Small intestine (tissue), 7 donors: Measurements from ENCODE around the gene ZBTB17. TPM values are rescaled to one million over a fixed set of nuclear protein-coding genes. Genes with fewer than 3 reads are reported as not detected.

Source experiments
- DNase-seq, 2 donors: peaks; one replicate each; pipeline versions ENCODE4 v3.0.0 to v3.0.0-alpha.2; 2013
- FAIRE-seq: peaks from 2 replicates; lab custom pipeline; 2012; peaks lifted over from hg19 to GRCh38; lab: Jason Lieb, UNC
- H3K27ac ChIP-seq, 3 donors: one replicate each; pipeline ENCODE4 v1.5.1; 2013; ENCODE audit warnings: low read length in 2 of 3, mild to moderate bottlenecking in 2 of 3, control low read depth in 1 of 3, inconsistent platforms in 1 of 3, low read depth in 1 of 3, moderate library complexity in 1 of 3
- H3K27me3 ChIP-seq, 3 donors: one replicate each; pipeline ENCODE4 v1.6.1; 2013; ENCODE audit warnings: low read length in 3 of 3, inconsistent platforms in 1 of 3; ENCODE audit not compliant: control insufficient read depth in 3 of 3, insufficient read depth in 3 of 3
- H3K36me3 ChIP-seq, 3 donors: one replicate each; pipeline ENCODE4 v1.6.1; 2013; ENCODE audit warnings: low read length in 3 of 3, inconsistent platforms in 1 of 3, low read depth in 1 of 3, mild to moderate bottlenecking in 1 of 3, moderate library complexity in 1 of 3; ENCODE audit not compliant: control insufficient read depth in 3 of 3, insufficient read depth in 2 of 3
- H3K4me1 ChIP-seq, 3 donors: one replicate each; pipeline ENCODE4 v1.6.1; 2013; ENCODE audit warnings: low read length in 2 of 3, inconsistent platforms in 1 of 3, low read depth in 1 of 3, mild to moderate bottlenecking in 1 of 3, moderate library complexity in 1 of 3; ENCODE audit not compliant: control insufficient read depth in 3 of 3, insufficient read depth in 2 of 3
- H3K4me3 ChIP-seq, 3 donors: one replicate each; pipeline ENCODE4 v1.5.1; 2013; ENCODE audit warnings: low read length in 3 of 3, control low read depth in 1 of 3, inconsistent platforms in 1 of 3, low read depth in 1 of 3, mild to moderate bottlenecking in 1 of 3, moderate library complexity in 1 of 3
- H3K9me3 ChIP-seq, 2 donors: one replicate each; pipeline ENCODE4 v1.6.1; 2013; ENCODE audit warnings: low read depth in 1 of 2, low read length in 1 of 2; ENCODE audit not compliant: control insufficient read depth in 2 of 2, insufficient read depth in 1 of 2
- WGBS, 3 donors: extraction: QIAGEN DNeasy Blood & Tissue Kit; methylation state at CpG; one replicate each; pipeline ENCODE4 v1.1.7; 2013; 5-methylcytosine and 5-hydroxymethylcytosine counted together
- polyA plus RNA-seq, 4 donors: library from polyadenylated mRNA; stranded (reverse) in 3 of 4; unstranded in 1 of 4; fragments of 200-250 nt in 3 of 4; fragments of 120-200 nt in 1 of 4; gene quantifications; one replicate each; pipeline versions ENCODE4 v1.2.1 to v1.2.3, GENCODE V29; 2013
- donor health status: healthy with polysubstance abuse.
- donor health status: control.
- donor health status: control.
- donor health status: Bipolar disorder and iron deficiency.
- donor health status: healthy.

The ZBTB17 gene
- polyA plus RNA-seq, 4 donors: 18.7 to 89.2 (median 49.9) TPM

GRCh38 chr1:15946571-15947381, 29.1 kb downstream of the ZBTB17 start:
- FAIRE-seq (no peak), DNase-seq (no peak)
- no peaks in the 10 kb centered on the region for H3K27me3 ChIP-seq
- 88 to 91% (median 89%) methylated on average over 16 to 18 of the region's 18 CpGs for WGBS, 3 donors
- peaks cover 3 to 29% (median 9%) of the 10 kb centered on the region in 3 donors for H3K4me1 ChIP-seq
- no peak overlapping the region for H3K4me3 ChIP-seq
- H3K36me3 ChIP-seq: peaks cover 8 to 79% (median 18%) of the 10 kb centered on the region in 3 donors
- H3K27ac ChIP-seq: no peak overlapping the region
- H3K9me3 ChIP-seq: no peaks in the 10 kb centered on the region

- peaks cover 0 to 21% (median 6%) of the 10 kb centered on the region in 3 donors for H3K4me1 ChIP-seq
- H3K9me3 ChIP-seq: no peaks in the 10 kb centered on the region
- no peak overlapping the region for H3K4me3 ChIP-seq
- H3K27ac ChIP-seq: no peak overlapping the region
- WGBS, 3 donors: 92 to 95% (median 94%) methylated on average over 17 of the region's 17 CpGs
- H3K27me3 ChIP-seq: no peaks in the 10 kb centered on the region
- H3K36me3 ChIP-seq: peaks cover 8 to 87% (median 18%) of the 10 kb centered on the region in 3 donors
- DNase-seq (no peak), FAIRE-seq (no peak)
Observed at GRCh38 chr1:15945832-15946448, 30.0 kb downstream of the ZBTB17 start.

- Histone ChIP-seq H3K27ac (no peak overlapping the region), H3K36me3 (peaks cover 8 to 87% (median 18%) of the 10 kb centered on the region in 3 donors), H3K27me3 (no peaks in the 10 kb centered on the region), H3K9me3 (no peaks in the 10 kb centered on the region), H3K4me3 (no peak overlapping the region), H3K4me1 (peaks cover 0 to 13% (median 0%) of the 10 kb centered on the region in 3 donors)
- 91 to 93% (median 92%) methylated on average over 37 to 39 of the region's 39 CpGs for WGBS, 3 donors
- DNase-seq: no peak
- no peak for FAIRE-seq
Observed at GRCh38 chr1:15945011-15945831, 30.7 kb downstream of the ZBTB17 start.

- Histone ChIP-seq H3K4me1 (peaks cover 0 to 10% (median 0%) of the 10 kb centered on the region in 3 donors), H3K27me3 (no peaks in the 10 kb centered on the region), H3K4me3 (no peak overlapping the region), H3K36me3 (peaks cover 8 to 90% (median 18%) of the 10 kb centered on the region in 3 donors), H3K9me3 (no peaks in the 10 kb centered on the region), H3K27ac (no peak overlapping the region)
- 94 to 96% (median 95%) methylated on average over 47 to 55 of the region's 55 CpGs for WGBS, 3 donors
- DNase-seq: no peak
- FAIRE-seq: no peak
Observed at GRCh38 chr1:15944308-15945010, 31.4 kb downstream of the ZBTB17 start.

GRCh38 chr1:15943992-15944307, 32.0 kb downstream of the ZBTB17 start:
- H3K27me3 ChIP-seq: no peaks in the 10 kb centered on the region
- WGBS, 3 donors: 92 to 95% (median 95%) methylated on average over 9 to 22 of the region's 22 CpGs
- H3K27ac ChIP-seq: no peak overlapping the region
- H3K4me1 ChIP-seq: peaks cover 0 to 10% (median 0%) of the 10 kb centered on the region in 3 donors
- peaks cover 8 to 96% (median 19%) of the 10 kb centered on the region in 3 donors for H3K36me3 ChIP-seq
- DNase-seq (no peak), FAIRE-seq (no peak)
- no peaks in the 10 kb centered on the region for H3K9me3 ChIP-seq
- no peak overlapping the region for H3K4me3 ChIP-seq

- no peak overlapping the region for H3K4me3 ChIP-seq
- no peak overlapping the region for H3K27ac ChIP-seq
- 95 to 97% (median 96%) methylated on average over 26 to 33 of the region's 33 CpGs for WGBS, 3 donors
- H3K4me1 ChIP-seq: peaks cover 0 to 14% (median 0%) of the 10 kb centered on the region in 3 donors
- FAIRE-seq: no peak
- peaks cover 8 to 98% (median 20%) of the 10 kb centered on the region in 3 donors for H3K36me3 ChIP-seq
- no peaks in the 10 kb centered on the region for H3K27me3 ChIP-seq
- H3K9me3 ChIP-seq: no peaks in the 10 kb centered on the region
- no peak for DNase-seq
Observed at GRCh38 chr1:15943328-15943991, 32.4 kb downstream of the ZBTB17 start.

GRCh38 chr1:15942661-15943327, 33.1 kb downstream of the ZBTB17 start:
- H3K27me3 ChIP-seq: no peaks in the 10 kb centered on the region
- no peak for DNase-seq
- H3K36me3 ChIP-seq: peaks cover 10 to 98% (median 22%) of the 10 kb centered on the region in 3 donors
- H3K4me3 ChIP-seq: no peak overlapping the region
- H3K9me3 ChIP-seq: no peaks in the 10 kb centered on the region
- no peak overlapping the region for H3K27ac ChIP-seq
- 74 to 79% (median 75%) methylated on average over 18 of the region's 18 CpGs for WGBS, 3 donors
- peaks cover 0 to 14% (median 0%) of the 10 kb centered on the region in 3 donors for H3K4me1 ChIP-seq
- FAIRE-seq: no peak
